Ovary (tissue), 9 donors: ENCODE results near the gene PRR36. TPM values are rescaled to one million over a fixed set of nuclear protein-coding genes. Genes with fewer than 3 reads are reported as not detected.

Experiments used
- DNase-seq, 5 donors: peaks; one replicate each; pipeline ENCODE4 v3.0.0-alpha.2; 2019 to 2020
- H3K27ac ChIP-seq, 2 donors: fragments of 200-600 bp; one replicate each; pipeline versions ENCODE4 v1.5.1 to v1.8.0; 2019 to 2022
- H3K27me3 ChIP-seq: fragments of 200-600 bp; one replicate; pipeline ENCODE4 v1.8.0; 2022
- H3K36me3 ChIP-seq: fragments of 200-600 bp; sonication (generic); one replicate; pipeline ENCODE4 v1.5.1; 2019
- H3K4me1 ChIP-seq: one replicate; pipeline ENCODE4 v1.8.1; 2013; ENCODE audit warnings: mild to moderate bottlenecking, moderate library complexity; ENCODE audit not compliant: insufficient read depth
- H3K4me3 ChIP-seq: fragments of 200-600 bp; sonication (generic); one replicate; pipeline ENCODE4 v1.5.1; 2017
- H3K9me3 ChIP-seq, 2 donors: fragments of 200-600 bp in 1 of 2; sonication (generic) in 1 of 2; one replicate each; pipeline versions ENCODE4 v1.5.1 to v1.8.1; 2013 to 2019; ENCODE audit warnings: mild to moderate bottlenecking in 1 of 2, moderate library complexity in 1 of 2
- EP300 ChIP-seq: sonication (generic); formaldehyde crosslinking; IDR thresholded peaks from one replicate; pipeline ENCODE4 v1.6.1; 2017; ENCODE audit warnings: antibody characterized with exemption
- POLR2A ChIP-seq: fragments of 450-650 bp; IDR thresholded peaks from one replicate; pipeline ENCODE4 v1.6.1; 2017; ENCODE audit warnings: antibody characterized with exemption, mild to moderate bottlenecking, moderate library complexity
- WGBS, 3 donors: extraction: QIAGEN DNeasy Blood & Tissue Kit in 1 of 3; methylation state at CpG; one replicate each; pipeline versions ENCODE4 v1.1.5 to v1.1.7; 2013 to 2017; 5-methylcytosine and 5-hydroxymethylcytosine counted together
- intact Hi-C, 4 donors: fragments of 100-400 bp; cut with DNase I; formaldehyde crosslinking; loops; one replicate each; pipeline versions ENCODE4 v1.11.0 to v1.15.1; 2022 to 2023
- polyA plus RNA-seq, 2 donors: library from polyadenylated mRNA; stranded (reverse); fragments of 200-250 nt in 1 of 2; fragments of 350-450 nt in 1 of 2; fragmentation: Illumina TruSeq in 1 of 2; extraction: RNeasy Lipid Tissue Mini Kit (QIAGEN cat#74804) in 1 of 2; gene quantifications; one replicate each; pipeline ENCODE4 v1.2.3, GENCODE V29; 2013 to 2014
- total RNA-seq, 7 donors: library from RNA; depleted of rRNA in 2 of 7; stranded (reverse); fragments of >200 nt in 2 of 7; fragmentation: NEBNext Ultra II Directional in 3 of 7; extraction: Animal tissue kit (Norgen Biotek cat#: 25700) in 3 of 7; gene quantifications; one replicate each; pipeline versions ENCODE4 v1.1.0 to v1.2.4, GENCODE V29; 2016 to 2023
- TF ChIP-seq, protein P1 (sequence below), 3 donors: fragments of 450-650 bp in 2 of 3; fragments of 200-600 bp in 1 of 3; IDR thresholded peaks; one replicate each; pipeline versions ENCODE4 v1.5.1 to v1.8.0; 2016 to 2022; ENCODE audit warnings: antibody characterized with exemption in 3 of 3, mild to moderate bottlenecking in 1 of 3
- donor health status: DM: no; HTN: no; CAD: no; lungs with moderate emphysema.
- donor health status: DM: no; HTN: no; CAD: no.
- donor health status: Bipolar disorder and iron deficiency.
- donor health status: DM: yes; HTN: yes; CAD: no.
- donor health status: DM: no; HTN: no; CAD: no.
- donor health status: DM: yes; HTN: yes; CAD: no.

Gene PRR36
- total and polyA plus RNA-seq, 9 donors = 0.05 to 2.2 (median 0.60) TPM

DNA sequence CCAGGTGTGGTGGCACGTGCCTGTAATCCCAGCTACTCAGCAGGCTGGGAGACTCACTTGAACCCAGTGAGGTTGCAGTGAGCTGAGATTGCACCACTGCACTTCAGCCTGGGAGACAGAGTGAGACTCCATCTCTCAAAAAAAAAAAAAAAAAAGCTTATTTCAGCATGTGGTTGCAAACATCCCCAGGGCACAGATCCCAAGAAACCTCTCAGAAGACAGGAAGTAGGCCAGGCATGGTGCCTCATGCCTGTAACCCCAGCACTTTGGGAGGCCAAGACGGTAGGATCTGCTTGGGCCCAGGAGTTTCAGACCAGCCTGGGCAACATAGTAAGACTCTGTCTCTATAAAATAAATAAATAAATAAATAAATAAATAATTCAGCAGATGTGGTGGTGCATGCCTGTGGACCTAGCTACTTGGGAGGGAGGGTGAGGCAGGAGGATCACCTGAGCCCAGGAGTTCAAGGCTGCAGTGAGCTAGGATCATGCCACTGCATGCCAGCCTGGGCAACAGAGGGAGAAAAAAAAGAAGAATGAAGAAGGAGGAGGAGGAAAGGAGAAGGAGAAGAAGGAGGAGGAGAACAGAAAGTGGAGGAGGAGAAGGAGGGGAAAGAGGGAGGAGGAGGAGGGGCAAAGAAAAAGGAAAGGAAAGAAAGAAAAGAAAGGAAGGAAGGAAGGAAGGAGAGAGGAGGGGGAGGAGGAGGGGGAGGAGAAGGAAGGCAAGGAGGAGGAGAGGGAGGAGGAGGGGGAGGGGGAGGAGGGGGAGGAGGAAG is 9.8 kb upstream of the PRR36 start:
- intact Hi-C loops = no loop called here
- Histone ChIP-seq H3K36me3 (no peaks in the 10 kb centered on the region), H3K27ac (no peak overlapping the region), H3K9me3 (no peaks in the 10 kb centered on the region), H3K4me3 (no peak overlapping the region), H3K4me1 (no peaks in the 10 kb centered on the region), H3K27me3 (no peaks in the 10 kb centered on the region)
- WGBS, 3 donors = 62 to 80% (median 63%) methylated on average over 2 of the region's 2 CpGs
- no peak for DNase-seq
- TF ChIP-seq POLR2A = no peak
- TF ChIP-seq, protein P1, sequence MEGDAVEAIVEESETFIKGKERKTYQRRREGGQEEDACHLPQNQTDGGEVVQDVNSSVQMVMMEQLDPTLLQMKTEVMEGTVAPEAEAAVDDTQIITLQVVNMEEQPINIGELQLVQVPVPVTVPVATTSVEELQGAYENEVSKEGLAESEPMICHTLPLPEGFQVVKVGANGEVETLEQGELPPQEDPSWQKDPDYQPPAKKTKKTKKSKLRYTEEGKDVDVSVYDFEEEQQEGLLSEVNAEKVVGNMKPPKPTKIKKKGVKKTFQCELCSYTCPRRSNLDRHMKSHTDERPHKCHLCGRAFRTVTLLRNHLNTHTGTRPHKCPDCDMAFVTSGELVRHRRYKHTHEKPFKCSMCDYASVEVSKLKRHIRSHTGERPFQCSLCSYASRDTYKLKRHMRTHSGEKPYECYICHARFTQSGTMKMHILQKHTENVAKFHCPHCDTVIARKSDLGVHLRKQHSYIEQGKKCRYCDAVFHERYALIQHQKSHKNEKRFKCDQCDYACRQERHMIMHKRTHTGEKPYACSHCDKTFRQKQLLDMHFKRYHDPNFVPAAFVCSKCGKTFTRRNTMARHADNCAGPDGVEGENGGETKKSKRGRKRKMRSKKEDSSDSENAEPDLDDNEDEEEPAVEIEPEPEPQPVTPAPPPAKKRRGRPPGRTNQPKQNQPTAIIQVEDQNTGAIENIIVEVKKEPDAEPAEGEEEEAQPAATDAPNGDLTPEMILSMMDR (IDR thresholded peaks at IDR 0.05) = no peak
- no peak for TF ChIP-seq EP300

DNA sequence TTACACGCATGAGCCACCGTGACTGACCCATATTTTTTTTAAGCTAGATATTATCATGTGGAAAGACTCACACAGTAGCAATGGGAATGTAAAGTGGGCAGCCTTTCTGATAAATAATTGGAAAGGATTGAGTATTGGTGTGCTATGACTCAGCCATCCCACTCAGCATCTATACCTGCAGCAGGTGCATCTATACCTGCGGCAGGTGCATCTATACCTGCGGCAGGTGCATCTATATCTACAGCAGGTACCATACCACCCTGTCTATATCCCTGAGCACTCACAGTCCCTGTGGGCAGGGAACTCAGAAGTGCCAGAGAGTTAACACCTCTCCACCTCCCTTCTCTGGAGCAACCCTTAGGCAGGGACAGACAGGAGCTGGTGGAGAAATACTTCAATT is 8.9 kb upstream of the PRR36 start:
- DNase-seq = no peak

DNA sequence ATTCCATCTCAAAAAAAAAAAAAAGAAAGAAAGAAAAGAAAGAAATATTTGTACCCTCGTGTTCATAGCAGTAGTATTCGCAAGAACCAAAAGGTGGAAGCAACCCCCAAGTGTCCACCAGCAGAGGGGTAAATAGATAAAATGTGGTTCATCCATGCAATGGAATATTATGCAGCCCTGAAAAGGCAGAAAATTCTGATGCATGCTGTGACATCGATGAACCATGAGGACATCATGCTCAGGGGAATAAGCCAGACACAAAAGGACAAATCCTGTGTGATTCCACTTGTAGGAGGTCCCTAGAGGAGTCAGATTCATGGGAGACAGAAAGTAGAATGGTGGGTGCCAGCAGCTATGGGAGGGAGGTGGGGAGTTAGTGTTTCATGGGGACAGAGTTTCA is 7.7 kb upstream of the PRR36 start:
- no peak overlapping the region for H3K4me3 ChIP-seq
- intact Hi-C loops = no loop called here
- no peaks in the 10 kb centered on the region for H3K9me3 ChIP-seq
- no peak overlapping the region for H3K27ac ChIP-seq
- H3K36me3 ChIP-seq = no peaks in the 10 kb centered on the region
- TF ChIP-seq POLR2A = no peak
- TF ChIP-seq, protein P1 (IDR thresholded peaks at IDR 0.05) = no peak
- TF ChIP-seq EP300 = no peak
- no peaks in the 10 kb centered on the region for H3K4me1 ChIP-seq
- no peak for DNase-seq
- no peaks in the 10 kb centered on the region for H3K27me3 ChIP-seq
- 88 to 93% (median 89%) methylated on average over 3 of the region's 3 CpGs for WGBS, 3 donors

More for the DNA sequence above, 8.9 kb upstream of the PRR36 start:
- H3K4me1 ChIP-seq = no peaks in the 10 kb centered on the region
- 61 to 84% (median 62%) methylated on average over 4 of the region's 4 CpGs for WGBS, 3 donors
- no peak overlapping the region for H3K4me3 ChIP-seq
- no peaks in the 10 kb centered on the region for H3K9me3 ChIP-seq
- TF ChIP-seq POLR2A (no peak), EP300 (no peak)
- TF ChIP-seq, protein P1 (IDR thresholded peaks at IDR 0.05) = no peak
- no peaks in the 10 kb centered on the region for H3K36me3 ChIP-seq
- intact Hi-C loops = no loop called here
- no peak overlapping the region for H3K27ac ChIP-seq
- no peaks in the 10 kb centered on the region for H3K27me3 ChIP-seq

DNA sequence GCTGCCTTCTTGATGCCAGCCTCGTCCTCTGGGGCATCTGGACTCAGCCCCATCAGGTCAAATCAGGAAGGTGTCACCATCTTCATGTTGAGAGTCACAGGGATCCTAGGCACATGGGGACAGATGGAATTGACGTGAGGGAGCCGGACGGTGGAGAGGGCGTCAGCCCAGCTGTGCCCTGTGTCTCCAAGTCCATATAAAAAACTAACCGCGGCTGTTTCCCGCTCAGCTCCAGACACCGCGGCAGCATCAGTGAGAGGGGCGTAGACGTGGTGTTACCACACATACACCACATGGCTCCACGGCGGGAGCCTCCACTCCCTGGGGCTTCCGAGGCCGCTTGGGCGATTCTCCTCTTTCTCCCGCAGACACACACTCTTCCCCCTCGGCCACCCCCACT is 5.6 kb upstream of the PRR36 start:
- Histone ChIP-seq H3K27me3 (no peaks in the 10 kb centered on the region), H3K4me3 (no peak overlapping the region)

More for the DNA sequence above, 5.6 kb upstream of the PRR36 start:
- intact Hi-C loops = no loop called here
- no peak for DNase-seq
- WGBS, 3 donors = 71 to 78% (median 72%) methylated on average over 19 of the region's 19 CpGs
- H3K36me3 ChIP-seq = no peaks in the 10 kb centered on the region
- H3K9me3 ChIP-seq = no peaks in the 10 kb centered on the region
- no peak for TF ChIP-seq EP300
- TF ChIP-seq, protein P1 (IDR thresholded peaks at IDR 0.05) = no peak
- TF ChIP-seq POLR2A = no peak
- no peak overlapping the region for H3K27ac ChIP-seq
- no peaks in the 10 kb centered on the region for H3K4me1 ChIP-seq
